ENCODE results near the gene CYP46A1. TPM values are rescaled to one million over a fixed set of nuclear protein-coding genes. Genes with fewer than 3 reads are reported as not detected.

Gene CYP46A1
- total RNA-seq, 1 experiment from 2014 or later: not detected

GRCh38 chr14:99730876-99731546, 46.9 kb downstream of the CYP46A1 start:
- no peaks in the 10 kb centered on the region for H3K79me2 ChIP-seq (ENCODE audit: low read depth)
- H3K27ac ChIP-seq: no peak overlapping the region
- TF ChIP-seq CTCF (conservative IDR thresholded peaks at IDR 0.05) (no peak), EZH2 (IDR thresholded peaks at IDR 0.05; ENCODE audit: low read depth) (no peak)
- ChIA-PET CTCF (no interaction called here), POLR2A (ENCODE audit: unreplicated experiment) (no interaction called here)
- no peaks in the 10 kb centered on the region for H4K20me1 ChIP-seq (ENCODE audit: insufficient read depth)
- H3K27me3 ChIP-seq (ENCODE audit: insufficient read depth, low read depth): 0 out of 2 replicates have a peak, but pooled peaks cover 3% of the 10 kb centered on the region
- no peaks in the 10 kb centered on the region for H3K9me2 ChIP-seq (ENCODE audit: insufficient read depth)
- H3K4me2 ChIP-seq: no peak overlapping the region
- no peaks in the 10 kb centered on the region for H3K9me3 ChIP-seq (ENCODE audit: insufficient read depth, low read depth)
- no TSS peak for BruUV-seq (replicated peaks)
- intact Hi-C loops (cut with micrococcal nuclease; ENCODE audit: unreplicated experiment): loop anchor here (10.0 kb wide), 1 partner anchor 64 kb away; the partner anchor contains the start of gene EML1
- DNase-seq: no peak
- no peaks in the 10 kb centered on the region for H3K4me1 ChIP-seq (replicated peaks; ENCODE audit: insufficient read depth)
- no peaks in the 10 kb centered on the region for H3K36me3 ChIP-seq (ENCODE audit: low read depth)
- no peaks in the 10 kb centered on the region for H3F3A ChIP-seq (ENCODE audit: insufficient read depth, low read depth)
- H2AFZ ChIP-seq: no peak overlapping the region
- no peak overlapping the region for H3K4me3 ChIP-seq

- no peaks in the 10 kb centered on the region for H3K4me1 ChIP-seq (replicated peaks; ENCODE audit: insufficient read depth)
- H3K27ac ChIP-seq: no peak overlapping the region
- intact Hi-C loops (cut with micrococcal nuclease; ENCODE audit: unreplicated experiment): loop anchor here (10.0 kb wide), 1 partner anchor 63 kb away; the partner anchor contains the start of gene EML1
- no peaks in the 10 kb centered on the region for H3K79me2 ChIP-seq (ENCODE audit: low read depth)
- H3K27me3 ChIP-seq (ENCODE audit: insufficient read depth, low read depth): 0 out of 2 replicates have a peak, but pooled peaks cover 3% of the 10 kb centered on the region
- no peak overlapping the region for H3K4me3 ChIP-seq
- ChIA-PET CTCF (no interaction called here), POLR2A (ENCODE audit: unreplicated experiment) (interaction anchor here (0.6 kb wide), 1 partner anchor 423 kb away, joined by 7 read pairs; no protein-coding TSS in a partner anchor)
- H3K9me3 ChIP-seq (ENCODE audit: insufficient read depth, low read depth): no peaks in the 10 kb centered on the region
- H3K36me3 ChIP-seq (ENCODE audit: low read depth): no peaks in the 10 kb centered on the region
- no peaks in the 10 kb centered on the region for H3F3A ChIP-seq (ENCODE audit: insufficient read depth, low read depth)
- no peak for TF ChIP-seq EZH2 (IDR thresholded peaks at IDR 0.05; ENCODE audit: low read depth)
- TF ChIP-seq CTCF (conservative IDR thresholded peaks at IDR 0.05): no peak
- H3K9me2 ChIP-seq (ENCODE audit: insufficient read depth): no peaks in the 10 kb centered on the region
- H4K20me1 ChIP-seq (ENCODE audit: insufficient read depth): no peaks in the 10 kb centered on the region
- no TSS peak for BruUV-seq (replicated peaks)
- no peak for DNase-seq
- no peak overlapping the region for H3K4me2 ChIP-seq
- no peak overlapping the region for H2AFZ ChIP-seq
Observed at GRCh38 chr14:99731547-99732435, 47.7 kb downstream of the CYP46A1 start.

GRCh38 chr14:99732436-99733210, 48.5 kb downstream of the CYP46A1 start:
- Histone ChIP-seq H3K4me3 (no peak overlapping the region), H3K27me3 (ENCODE audit: insufficient read depth, low read depth) (0 out of 2 replicates have a peak, but pooled peaks cover 3% of the 10 kb centered on the region), H3K4me1 (replicated peaks; ENCODE audit: insufficient read depth) (no peaks in the 10 kb centered on the region), H3K9me3 (ENCODE audit: insufficient read depth, low read depth) (no peaks in the 10 kb centered on the region), H3K27ac (no peak overlapping the region), H3K36me3 (ENCODE audit: low read depth) (no peaks in the 10 kb centered on the region), H4K20me1 (ENCODE audit: insufficient read depth) (no peaks in the 10 kb centered on the region), H3F3A (ENCODE audit: insufficient read depth, low read depth) (no peaks in the 10 kb centered on the region), H3K4me2 (no peak overlapping the region), H2AFZ (no peak overlapping the region), H3K79me2 (ENCODE audit: low read depth) (no peaks in the 10 kb centered on the region), H3K9me2 (ENCODE audit: insufficient read depth) (no peaks in the 10 kb centered on the region)
- intact Hi-C loops (cut with micrococcal nuclease; ENCODE audit: unreplicated experiment): loop anchor here (10.0 kb wide), 1 partner anchor 62 kb away; the partner anchor contains the start of gene EML1
- no peak for DNase-seq
- no TSS peak for BruUV-seq (replicated peaks)
- POLR2A ChIA-PET (ENCODE audit: unreplicated experiment): no interaction called here
- CTCF ChIA-PET: no interaction called here
- TF ChIP-seq EZH2 (IDR thresholded peaks at IDR 0.05; ENCODE audit: low read depth): no peak
- no peak for TF ChIP-seq CTCF (conservative IDR thresholded peaks at IDR 0.05)
